ENCODE results near the gene ANKRD26.
"Not testable (repeated sequence)": the region's sequence is repeated elsewhere in the genome, so short reads cannot be mapped to it uniquely, and the experiment has no call there.

Gene ANKRD26

GRCh38 chr10:27099916-27100812 is at the start of gene ANKRD26:
Gene ANKRD26, minus strand, starts transcription at chr10:27100494. Its CDS starts 168 bp downstream, at chr10:27100326.
- peak; percentile 95 for DNase-seq

DNA sequence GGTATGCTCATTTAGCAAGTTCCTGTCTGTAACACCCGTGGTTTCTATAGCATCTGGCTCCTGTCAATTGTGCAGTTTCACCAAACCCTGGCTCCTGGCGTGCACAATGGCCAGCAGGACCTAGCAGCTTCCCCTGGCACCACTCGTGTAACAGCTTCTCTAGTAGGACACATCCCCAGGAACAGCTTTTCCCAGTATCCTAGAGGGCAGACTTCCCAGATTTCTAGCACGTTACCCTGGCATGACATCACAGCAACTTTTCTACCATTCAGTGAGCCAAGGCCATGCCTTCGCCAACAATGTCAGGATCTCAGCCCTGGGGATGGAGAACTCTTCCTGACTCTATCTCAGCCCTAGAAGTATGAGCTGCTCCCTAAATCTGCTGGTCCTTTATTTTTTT is 47.4 kb upstream of the ANKRD26 start:
- DNase-seq = no peak

DNA sequence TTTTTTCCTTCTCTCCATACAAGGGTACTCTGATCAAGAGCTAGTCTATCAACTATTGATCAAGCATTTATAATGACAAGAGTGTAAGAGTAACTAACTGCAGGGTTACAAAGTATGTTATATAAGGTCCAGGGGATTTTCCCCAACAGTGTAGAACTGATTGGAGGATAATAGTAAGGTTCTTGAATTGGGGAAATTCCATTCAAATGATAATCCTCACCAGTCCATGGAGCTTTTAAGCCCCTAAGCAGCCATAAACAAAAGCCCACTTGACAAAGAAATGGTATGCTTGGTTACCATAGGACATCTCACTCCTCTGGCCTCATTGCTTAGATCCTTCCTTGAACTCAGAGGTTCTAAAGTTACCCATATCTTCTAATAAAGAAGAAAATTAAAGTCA is 45.6 kb upstream of the ANKRD26 start:
- DNase-seq = no peak

- DNase-seq = no peak
These were observed 43.4 kb upstream of the ANKRD26 start for GRCh38 chr10:27143686-27144085.

GRCh38 chr10:27138277-27138676 is 38.0 kb upstream of the ANKRD26 start:
- DNase-seq = no peak

DNA sequence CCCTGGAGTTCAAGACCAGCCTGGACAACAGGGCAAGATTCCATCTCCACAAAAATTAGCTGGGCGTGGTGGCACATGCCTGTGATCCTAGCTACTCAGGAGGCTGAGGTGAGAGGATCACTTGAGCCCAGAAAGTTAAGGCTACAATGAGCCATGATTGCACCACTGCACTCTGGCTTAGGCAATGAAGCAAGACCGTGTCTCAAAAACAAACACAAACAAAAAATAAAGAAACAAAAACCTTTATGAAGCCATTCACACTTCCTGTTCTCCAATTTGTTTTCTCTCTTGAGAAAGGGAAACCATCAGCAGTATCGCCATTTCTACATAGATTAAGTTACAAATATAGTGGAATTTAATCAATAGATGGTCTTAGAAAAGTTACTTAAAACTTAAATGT is 34.1 kb upstream of the ANKRD26 start:
- no peak for DNase-seq

DNA sequence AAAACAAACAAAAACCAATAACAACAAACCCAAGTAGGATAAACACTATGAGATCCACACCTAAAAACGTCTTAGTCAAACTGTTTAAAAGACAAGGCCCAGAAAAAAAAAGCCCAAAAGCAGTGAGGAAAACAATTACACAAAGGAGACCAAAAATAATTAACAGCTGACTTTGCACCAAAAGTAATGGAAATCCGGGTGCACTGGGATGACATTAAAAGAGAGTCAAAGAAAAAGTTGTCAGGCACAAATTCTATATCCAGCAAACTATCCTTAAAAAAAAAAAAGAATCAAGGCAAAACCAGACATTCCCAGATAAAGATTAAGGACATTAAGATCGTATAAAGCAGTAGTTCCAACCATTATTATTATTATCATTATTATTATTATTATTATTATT is 7.9 kb upstream of the ANKRD26 start:
- DNase-seq = no peak

- no peak for DNase-seq
These were observed 4.6 kb upstream of the ANKRD26 start for GRCh38 chr10:27104919-27105318.

GRCh38 chr10:27100813-27101347 is 586 bp upstream of the ANKRD26 start:
- DNase-seq = no peak

DNA sequence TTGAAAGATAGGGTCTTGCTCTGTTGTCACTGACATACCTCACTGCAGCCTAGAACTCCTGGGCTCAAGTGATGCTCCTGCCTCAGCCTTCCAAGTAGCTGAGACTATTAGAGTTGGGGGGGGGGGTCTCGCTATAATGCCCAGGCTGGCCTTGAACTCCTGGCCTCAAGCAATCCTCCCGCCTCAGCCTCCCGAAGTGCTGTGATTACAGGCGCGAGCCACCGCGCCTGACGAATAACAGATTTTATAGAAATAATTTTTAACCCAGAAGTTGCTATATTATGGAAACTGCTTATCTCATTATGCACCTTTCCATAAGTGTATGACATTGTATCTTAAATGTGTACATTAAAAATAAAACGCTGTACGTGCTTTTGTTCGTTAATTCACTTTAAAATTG is 846 bp downstream of the ANKRD26 start:
- no peak for DNase-seq

- no peak for DNase-seq
These were observed 11.9 kb downstream of the ANKRD26 start for GRCh38 chr10:27088119-27089044.

GRCh38 chr10:27072436-27073114 is 27.7 kb downstream of the ANKRD26 start:
- no peak for DNase-seq

GRCh38 chr10:27068217-27068891 is 31.9 kb downstream of the ANKRD26 start:
- no peak for DNase-seq

GRCh38 chr10:27065084-27065483 is 35.2 kb downstream of the ANKRD26 start:
- no peak for DNase-seq

- DNase-seq = no peak
These were observed 47.6 kb downstream of the ANKRD26 start for GRCh38 chr10:27052656-27053055.

DNA sequence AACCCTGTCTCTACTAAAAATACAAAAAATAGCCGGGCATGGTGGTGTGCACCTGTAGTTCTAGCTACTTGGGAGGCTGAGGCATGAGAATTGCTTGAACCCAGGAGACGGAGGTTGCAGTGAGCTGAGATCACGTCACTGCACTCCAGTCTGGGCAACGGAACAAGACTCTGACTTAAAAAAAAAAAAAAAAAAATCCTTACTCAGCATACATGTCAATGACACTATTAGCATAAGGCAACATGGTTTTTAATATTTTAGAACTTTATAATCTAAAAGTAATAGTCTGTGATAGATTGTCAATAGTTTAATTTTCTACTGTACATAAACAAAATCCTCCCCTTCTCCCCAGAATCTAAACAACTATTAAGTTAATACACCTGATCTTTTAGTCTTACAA is 55.0 kb downstream of the ANKRD26 start:
- not testable (repeated sequence) for DNase-seq

- no peak for DNase-seq
These were observed 59.1 kb downstream of the ANKRD26 start for GRCh38 chr10:27041196-27041595.

DNA sequence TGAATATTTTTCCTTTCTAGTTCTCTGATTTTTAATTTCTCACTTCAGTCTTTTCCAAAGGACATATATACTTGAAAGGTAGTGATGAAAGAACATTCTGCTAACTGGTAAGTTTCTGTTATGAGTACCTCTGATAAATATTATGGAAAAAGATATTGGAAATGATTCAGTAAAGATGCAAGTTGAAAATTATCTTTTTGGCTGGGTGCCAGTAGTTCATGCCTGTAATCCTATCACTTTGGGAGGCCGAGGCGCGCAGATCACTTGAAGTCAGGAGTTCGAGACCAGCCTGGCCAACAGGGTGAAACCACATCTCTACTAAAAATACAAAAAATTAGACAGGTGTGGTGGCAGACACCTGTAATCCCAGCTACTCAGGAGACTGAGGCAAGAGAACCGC is 62.1 kb downstream of the ANKRD26 start:
- no peak for DNase-seq

- no peak for DNase-seq
These were observed 65.1 kb downstream of the ANKRD26 start for GRCh38 chr10:27035163-27035562.

DNA sequence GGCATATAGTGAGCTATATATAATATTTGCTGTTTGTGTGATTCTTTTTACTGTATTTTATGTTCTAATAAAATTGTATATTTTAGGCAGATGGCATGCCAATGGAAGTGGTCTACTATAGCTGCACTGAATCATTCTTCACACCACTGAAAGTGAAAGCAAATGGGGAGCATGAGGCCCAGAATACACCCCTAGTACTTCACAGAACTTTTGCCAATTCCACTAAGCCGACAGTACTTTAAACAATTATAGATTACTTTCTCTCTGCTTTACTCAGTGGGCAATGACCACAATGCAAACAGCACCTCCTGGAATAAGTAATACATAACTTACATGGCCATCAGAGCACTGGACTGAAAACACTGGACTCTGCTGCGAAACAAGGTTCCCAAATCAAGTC is 70.2 kb downstream of the ANKRD26 start:
- DNase-seq = no peak

DNA sequence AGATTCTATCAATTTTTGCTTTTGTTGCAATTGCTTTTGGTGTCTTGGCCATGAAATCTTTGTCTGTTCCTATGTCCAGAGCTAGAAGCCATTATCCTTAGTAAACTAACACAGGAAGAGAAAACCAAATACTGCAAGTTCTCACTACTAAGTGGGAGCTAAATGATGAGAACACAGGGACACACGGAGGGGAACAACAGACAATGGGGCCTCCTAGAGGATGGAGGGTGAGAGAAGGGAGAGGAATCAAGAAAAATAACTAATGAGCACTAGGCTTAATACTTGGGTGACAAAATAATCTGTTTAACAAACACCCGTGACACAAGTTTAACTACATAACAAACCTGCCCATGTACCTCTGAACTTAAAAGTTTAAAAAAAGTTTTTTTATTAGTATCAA is 78.2 kb downstream of the ANKRD26 start:
- DNase-seq = no peak

DNA sequence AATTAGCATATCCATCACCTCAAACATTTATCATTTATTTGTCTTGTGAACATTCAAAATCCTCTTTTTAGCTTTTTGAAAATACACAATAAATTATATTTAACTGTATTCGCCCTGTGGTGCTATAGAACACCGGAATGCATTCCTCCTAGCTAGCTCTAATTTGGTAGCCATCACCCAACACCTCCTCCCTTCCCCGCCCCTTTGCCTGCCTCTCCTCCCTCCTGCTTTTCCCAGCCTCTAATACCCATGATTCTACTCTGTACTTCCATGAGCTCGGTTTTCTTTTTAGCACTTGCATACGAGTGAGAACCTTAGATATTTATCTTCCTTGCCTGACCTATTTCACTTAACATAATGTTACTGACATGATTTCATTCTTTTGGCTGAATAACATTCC is 80.1 kb downstream of the ANKRD26 start:
- DNase-seq = no peak

Data from activated CD4-positive, alpha-beta T cell treated with anti-CD3 and anti-CD28 coated beads for 1 hour (primary cell).